SK-N-SH treated with all-trans-retinoic acid at 6 μM for 48 hours (cell line): ENCODE results near the gene H2BK1.

Source experiments
- ARNTL ChIP-seq: fragments of 450-650 bp; formaldehyde crosslinking; IDR thresholded peaks from 2 replicates; pipeline ENCODE4 v1.5.0; 2020; ENCODE audit warnings: low read depth, mild to moderate bottlenecking, moderate library complexity, borderline replicate concordance
- GLIS3 ChIP-seq: fragments of 250-450 bp; sonication (Bioruptor Pico); IDR thresholded peaks from 2 replicates; pipeline ENCODE4 v1.5.0; 2020; ENCODE audit warnings: mild to moderate bottlenecking, moderate library complexity
- OSR1 ChIP-seq: fragments of 250-450 bp; sonication (Bioruptor Pico); IDR thresholded peaks from 2 replicates; pipeline ENCODE4 v1.8.0; 2022; ENCODE audit warnings: moderate library complexity, mild to moderate bottlenecking, inconsistent platforms
- RARB ChIP-seq: fragments of 250-450 bp; sonication (Bioruptor Pico); IDR thresholded peaks from 2 replicates; pipeline ENCODE4 v1.8.0; 2021; ENCODE audit warnings: mild to moderate bottlenecking, moderate library complexity
- SNAI2 ChIP-seq: fragments of 250-450 bp; sonication (Bioruptor Pico); IDR thresholded peaks from 2 replicates; pipeline ENCODE4 v1.5.0; 2020; ENCODE audit warnings: mild to moderate bottlenecking, moderate library complexity
- TCF4 ChIP-seq: fragments of 250-450 bp; sonication (Bioruptor Pico); IDR thresholded peaks from 2 replicates; pipeline ENCODE4 v1.8.0; 2021; ENCODE audit warnings: mild to moderate bottlenecking, moderate library complexity, borderline replicate concordance
- TOX ChIP-seq: fragments of 250-450 bp; sonication (Bioruptor Pico); IDR thresholded peaks from 2 replicates; pipeline ENCODE4 v1.8.0; 2021; ENCODE audit warnings: mild to moderate bottlenecking, moderate library complexity, borderline replicate concordance
- ZNF70 ChIP-seq: fragments of 450-650 bp; formaldehyde crosslinking; IDR thresholded peaks from 2 replicates; pipeline ENCODE4 v1.5.0; 2020; ENCODE audit warnings: mild to moderate bottlenecking, moderate library complexity
- TF ChIP-seq, protein P1 (sequence below): fragments of 250-450 bp; sonication (Bioruptor Pico); IDR thresholded peaks from 2 replicates; pipeline ENCODE4 v1.5.0; 2020; ENCODE audit warnings: mild to moderate bottlenecking, moderate library complexity
- TF ChIP-seq, protein P2 (sequence below): fragments of 250-450 bp; sonication (Bioruptor Pico); IDR thresholded peaks from 2 replicates; pipeline ENCODE4 v1.8.0; 2020; ENCODE audit warnings: mild to moderate bottlenecking, moderate library complexity, borderline replicate concordance
- TF ChIP-seq, protein P3 (sequence below): fragments of 250-450 bp; sonication (Bioruptor Pico); IDR thresholded peaks from 2 replicates; pipeline ENCODE4 v1.5.1; 2020; ENCODE audit warnings: low read depth, mild to moderate bottlenecking, moderate library complexity
- TF ChIP-seq, protein P4 (sequence below): fragments of 250-450 bp; sonication (Bioruptor Pico); IDR thresholded peaks from 2 replicates; pipeline ENCODE4 v1.5.1; 2021; ENCODE audit warnings: mild to moderate bottlenecking, moderate library complexity

DNA sequence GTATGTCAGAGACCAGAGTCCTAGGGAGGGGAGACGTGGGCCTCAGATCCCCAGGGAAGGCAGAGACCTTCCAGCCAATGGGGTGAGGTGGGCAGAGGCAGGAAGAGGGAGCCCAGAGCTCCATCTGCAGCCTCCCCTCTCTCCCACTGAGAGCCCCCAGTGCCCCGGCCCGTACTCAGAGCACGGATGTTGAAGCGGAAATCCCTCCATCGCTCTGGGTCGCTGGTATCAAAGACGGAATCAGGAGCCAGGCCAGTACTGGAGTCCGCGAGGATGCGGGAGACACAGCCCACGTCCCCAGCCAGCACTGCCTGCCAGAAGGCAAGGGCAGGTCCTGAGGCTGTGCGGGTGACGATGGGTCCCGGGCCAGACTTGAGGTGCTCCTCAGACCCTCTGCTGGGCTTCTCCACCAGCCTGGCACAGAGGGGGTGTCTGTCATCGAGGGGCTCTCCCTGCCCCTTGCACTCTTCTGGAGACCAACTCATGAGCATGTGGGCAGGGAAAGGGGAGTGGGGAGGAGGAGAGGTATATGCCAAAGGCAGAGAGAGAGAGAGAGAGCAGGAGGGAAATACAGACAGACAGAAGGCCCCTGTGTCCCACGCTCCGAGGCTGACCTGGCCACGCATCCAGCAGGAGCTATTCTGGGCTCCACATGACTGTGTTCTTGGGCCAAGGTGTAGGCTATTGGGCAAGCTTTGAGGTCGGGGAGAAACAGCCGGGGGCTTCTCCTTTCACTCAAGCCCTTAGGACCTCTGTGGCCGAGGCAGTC, 23.5 kb downstream of the H2BK1 start, which contains the start of gene ASB10:
- no peak for TF ChIP-seq ARNTL (CRISPR knock-in tag)
- TF ChIP-seq, protein P1, sequence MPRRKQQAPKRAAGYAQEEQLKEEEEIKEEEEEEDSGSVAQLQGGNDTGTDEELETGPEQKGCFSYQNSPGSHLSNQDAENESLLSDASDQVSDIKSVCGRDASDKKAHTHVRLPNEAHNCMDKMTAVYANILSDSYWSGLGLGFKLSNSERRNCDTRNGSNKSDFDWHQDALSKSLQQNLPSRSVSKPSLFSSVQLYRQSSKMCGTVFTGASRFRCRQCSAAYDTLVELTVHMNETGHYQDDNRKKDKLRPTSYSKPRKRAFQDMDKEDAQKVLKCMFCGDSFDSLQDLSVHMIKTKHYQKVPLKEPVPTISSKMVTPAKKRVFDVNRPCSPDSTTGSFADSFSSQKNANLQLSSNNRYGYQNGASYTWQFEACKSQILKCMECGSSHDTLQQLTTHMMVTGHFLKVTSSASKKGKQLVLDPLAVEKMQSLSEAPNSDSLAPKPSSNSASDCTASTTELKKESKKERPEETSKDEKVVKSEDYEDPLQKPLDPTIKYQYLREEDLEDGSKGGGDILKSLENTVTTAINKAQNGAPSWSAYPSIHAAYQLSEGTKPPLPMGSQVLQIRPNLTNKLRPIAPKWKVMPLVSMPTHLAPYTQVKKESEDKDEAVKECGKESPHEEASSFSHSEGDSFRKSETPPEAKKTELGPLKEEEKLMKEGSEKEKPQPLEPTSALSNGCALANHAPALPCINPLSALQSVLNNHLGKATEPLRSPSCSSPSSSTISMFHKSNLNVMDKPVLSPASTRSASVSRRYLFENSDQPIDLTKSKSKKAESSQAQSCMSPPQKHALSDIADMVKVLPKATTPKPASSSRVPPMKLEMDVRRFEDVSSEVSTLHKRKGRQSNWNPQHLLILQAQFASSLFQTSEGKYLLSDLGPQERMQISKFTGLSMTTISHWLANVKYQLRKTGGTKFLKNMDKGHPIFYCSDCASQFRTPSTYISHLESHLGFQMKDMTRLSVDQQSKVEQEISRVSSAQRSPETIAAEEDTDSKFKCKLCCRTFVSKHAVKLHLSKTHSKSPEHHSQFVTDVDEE (CRISPR knock-in tag) = no peak
- TF ChIP-seq TOX (CRISPR knock-in tag) = no peak
- TF ChIP-seq TCF4 (CRISPR knock-in tag) = no peak
- TF ChIP-seq, protein P2, sequence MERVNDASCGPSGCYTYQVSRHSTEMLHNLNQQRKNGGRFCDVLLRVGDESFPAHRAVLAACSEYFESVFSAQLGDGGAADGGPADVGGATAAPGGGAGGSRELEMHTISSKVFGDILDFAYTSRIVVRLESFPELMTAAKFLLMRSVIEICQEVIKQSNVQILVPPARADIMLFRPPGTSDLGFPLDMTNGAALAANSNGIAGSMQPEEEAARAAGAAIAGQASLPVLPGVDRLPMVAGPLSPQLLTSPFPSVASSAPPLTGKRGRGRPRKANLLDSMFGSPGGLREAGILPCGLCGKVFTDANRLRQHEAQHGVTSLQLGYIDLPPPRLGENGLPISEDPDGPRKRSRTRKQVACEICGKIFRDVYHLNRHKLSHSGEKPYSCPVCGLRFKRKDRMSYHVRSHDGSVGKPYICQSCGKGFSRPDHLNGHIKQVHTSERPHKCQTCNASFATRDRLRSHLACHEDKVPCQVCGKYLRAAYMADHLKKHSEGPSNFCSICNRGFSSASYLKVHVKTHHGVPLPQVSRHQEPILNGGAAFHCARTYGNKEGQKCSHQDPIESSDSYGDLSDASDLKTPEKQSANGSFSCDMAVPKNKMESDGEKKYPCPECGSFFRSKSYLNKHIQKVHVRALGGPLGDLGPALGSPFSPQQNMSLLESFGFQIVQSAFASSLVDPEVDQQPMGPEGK = no peak
- TF ChIP-seq RARB (CRISPR knock-in tag) = no peak
- no peak for TF ChIP-seq GLIS3 (CRISPR knock-in tag)
- no peak for TF ChIP-seq OSR1 (CRISPR knock-in tag)
- TF ChIP-seq, protein P3, sequence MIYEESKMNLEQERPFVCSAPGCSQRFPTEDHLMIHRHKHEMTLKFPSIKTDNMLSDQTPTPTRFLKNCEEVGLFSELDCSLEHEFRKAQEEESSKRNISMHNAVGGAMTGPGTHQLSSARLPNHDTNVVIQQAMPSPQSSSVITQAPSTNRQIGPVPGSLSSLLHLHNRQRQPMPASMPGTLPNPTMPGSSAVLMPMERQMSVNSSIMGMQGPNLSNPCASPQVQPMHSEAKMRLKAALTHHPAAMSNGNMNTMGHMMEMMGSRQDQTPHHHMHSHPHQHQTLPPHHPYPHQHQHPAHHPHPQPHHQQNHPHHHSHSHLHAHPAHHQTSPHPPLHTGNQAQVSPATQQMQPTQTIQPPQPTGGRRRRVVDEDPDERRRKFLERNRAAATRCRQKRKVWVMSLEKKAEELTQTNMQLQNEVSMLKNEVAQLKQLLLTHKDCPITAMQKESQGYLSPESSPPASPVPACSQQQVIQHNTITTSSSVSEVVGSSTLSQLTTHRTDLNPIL = no peak
- no peak for TF ChIP-seq SNAI2 (CRISPR knock-in tag)
- TF ChIP-seq, protein P4, sequence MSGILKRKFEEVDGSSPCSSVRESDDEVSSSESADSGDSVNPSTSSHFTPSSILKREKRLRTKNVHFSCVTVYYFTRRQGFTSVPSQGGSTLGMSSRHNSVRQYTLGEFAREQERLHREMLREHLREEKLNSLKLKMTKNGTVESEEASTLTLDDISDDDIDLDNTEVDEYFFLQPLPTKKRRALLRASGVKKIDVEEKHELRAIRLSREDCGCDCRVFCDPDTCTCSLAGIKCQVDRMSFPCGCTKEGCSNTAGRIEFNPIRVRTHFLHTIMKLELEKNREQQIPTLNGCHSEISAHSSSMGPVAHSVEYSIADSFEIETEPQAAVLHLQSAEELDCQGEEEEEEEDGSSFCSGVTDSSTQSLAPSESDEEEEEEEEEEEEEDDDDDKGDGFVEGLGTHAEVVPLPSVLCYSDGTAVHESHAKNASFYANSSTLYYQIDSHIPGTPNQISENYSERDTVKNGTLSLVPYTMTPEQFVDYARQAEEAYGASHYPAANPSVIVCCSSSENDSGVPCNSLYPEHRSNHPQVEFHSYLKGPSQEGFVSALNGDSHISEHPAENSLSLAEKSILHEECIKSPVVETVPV (CRISPR knock-in tag) = no peak
- no peak for TF ChIP-seq ZNF70 (CRISPR knock-in tag)
